ENCODE measurements around the gene MYO1E.

Gene MYO1E

DNA sequence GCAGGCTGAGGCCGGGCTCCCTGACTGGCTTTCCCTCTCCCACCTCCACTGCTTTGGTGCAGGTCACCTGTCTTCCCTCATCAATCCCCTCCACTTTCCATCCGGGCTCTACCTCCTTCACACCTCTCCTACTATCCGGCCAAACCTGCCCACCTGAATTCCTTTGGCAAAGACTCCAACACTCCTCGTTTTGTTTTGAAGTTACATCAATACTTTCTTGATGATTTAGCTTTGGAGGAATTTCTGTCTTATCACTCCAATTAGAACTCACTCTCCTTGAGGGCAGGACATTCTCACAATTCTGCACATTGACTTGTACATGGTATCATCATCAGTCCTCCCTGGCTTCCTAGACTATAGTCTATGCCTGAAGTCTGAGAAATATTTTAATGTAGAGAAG is 145.7 kb downstream of the MYO1E start:
- DNase-seq, result no peak

DNA sequence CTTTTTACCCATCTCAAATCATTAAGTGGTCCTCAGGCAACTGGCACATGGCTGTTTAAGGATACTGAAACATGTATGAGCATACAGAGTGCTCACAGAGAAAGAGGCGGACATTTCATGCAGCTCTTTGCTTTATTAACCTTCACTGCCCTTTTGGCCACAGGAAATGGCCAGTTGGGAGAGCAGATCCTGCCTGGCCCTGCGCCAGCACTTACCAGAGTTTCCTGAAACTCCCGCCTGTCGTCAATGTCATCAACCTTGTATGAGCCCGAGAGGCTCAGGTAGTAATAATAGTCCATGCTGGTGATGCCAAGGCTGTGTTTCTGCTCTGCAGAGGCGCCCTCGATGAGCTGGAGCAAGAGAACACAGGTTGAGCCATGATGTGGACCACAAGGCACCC is 148.2 kb downstream of the MYO1E start:
- no peak for DNase-seq

DNA sequence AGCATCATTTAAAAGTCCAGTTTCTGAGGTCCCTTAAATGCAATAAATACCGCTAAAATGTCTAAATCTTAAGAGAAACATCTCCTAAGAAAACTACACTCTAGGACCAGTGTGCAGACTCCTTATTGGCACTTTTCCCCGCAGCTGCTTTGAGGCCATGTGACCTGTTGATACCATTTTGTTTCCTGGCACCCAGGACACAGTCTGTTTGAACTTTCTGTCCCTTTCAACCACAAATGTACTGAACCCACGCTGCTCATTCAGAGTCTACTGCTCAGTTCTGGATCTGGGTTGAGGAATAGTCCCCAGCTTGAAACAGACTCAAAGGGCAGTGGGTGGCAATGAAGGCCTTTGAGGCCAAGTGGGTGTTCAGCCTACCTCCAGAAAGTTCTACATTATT is 148.9 kb downstream of the MYO1E start:
- no peak for DNase-seq

DNA sequence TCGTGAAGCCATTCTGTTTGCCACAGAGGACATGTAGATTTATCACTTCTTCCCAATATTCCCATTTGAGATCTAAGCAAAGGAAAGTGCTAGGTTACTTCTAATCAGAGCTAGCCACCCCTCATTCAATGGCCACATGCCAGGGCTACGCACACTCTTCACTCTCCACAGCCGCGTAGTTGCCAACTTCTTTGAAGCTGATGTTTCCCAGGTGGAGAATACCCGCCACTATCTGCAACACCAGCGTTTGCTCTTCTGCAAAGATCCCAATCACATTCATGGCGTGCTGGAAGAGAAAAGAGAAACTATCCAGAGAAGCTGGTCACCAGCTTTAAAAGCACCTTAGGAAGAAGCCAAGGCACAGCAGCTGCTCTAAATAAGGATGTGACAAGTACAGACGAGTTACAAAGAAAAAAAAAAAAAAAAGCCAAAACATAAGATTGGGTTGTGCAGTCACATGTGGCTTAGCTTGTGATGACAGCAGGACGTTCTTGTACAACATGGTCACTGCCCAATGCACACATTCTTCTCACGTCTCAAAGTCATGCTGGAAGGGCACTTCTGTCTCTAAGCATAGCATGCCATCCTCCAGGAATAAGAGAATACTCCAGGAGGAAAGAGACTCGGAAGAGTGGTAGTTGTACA is 149.6 kb downstream of the MYO1E start:
- peak in 1 of 2 donors; percentile 17 for DNase-seq

DNA sequence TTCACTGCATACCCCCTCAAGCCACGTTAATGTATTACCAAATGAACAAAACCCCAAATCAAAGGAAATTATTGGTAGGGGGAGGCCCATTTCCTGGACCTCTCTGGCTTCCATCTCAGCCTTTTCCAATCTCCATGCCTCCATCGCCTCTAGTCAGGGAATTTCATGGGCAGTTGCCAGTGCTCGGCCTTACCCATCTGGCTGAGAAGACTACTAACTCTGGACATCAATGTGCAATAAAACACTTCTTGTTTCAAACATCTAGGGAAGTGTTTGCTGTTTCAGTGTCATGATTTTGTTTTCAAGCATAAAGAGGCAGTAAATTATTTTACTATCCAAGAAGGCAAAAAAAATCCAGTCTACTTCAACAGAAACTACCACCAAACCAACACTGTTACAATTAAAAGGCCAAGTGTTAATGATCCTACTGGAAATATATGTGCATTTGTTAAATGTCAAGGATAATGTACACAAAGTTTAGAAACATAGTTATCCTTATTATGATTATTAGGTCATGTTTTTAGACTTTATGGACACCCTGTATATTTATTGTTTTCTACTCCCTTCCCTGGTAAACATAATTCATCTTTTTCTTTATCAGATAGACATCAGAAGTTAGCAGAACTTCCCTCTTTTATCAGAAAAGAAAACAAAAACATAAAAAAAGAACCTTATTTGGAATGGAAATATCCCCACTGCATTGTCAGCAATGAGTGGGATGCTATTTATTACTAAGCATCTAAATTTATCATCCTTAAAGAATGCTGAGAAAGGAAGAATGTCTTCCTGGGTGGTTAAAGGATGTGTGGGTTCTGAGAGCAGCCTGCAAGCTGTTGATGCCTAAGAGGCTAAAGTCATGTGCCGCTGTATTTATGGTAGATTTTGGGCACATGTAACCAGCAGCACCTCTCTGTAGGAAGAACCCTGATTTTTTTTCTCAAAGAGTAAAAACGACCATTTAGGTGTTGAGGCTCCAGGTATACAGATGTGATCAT is 150.9 kb downstream of the MYO1E start:
- DNase-seq, result peak; percentile 80 to 82

DNA sequence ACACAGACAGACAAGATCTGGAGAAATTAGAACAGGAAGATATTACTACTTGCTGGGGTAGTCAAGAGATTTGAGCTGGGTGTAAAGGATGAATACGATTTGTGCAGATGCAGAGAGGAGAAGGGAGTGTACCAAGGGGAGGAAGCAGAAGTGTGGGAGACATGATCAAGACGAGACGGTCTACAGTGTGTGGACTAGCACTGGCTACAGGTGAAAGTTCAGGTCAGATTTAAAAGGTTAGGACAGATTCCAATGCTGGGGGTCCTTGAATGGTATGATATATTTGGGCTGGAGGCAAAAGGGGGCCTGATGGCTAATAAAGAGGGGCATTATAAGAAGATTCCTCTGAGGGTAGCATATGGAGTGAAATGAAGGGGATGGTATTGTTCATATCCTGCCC is 154.0 kb downstream of the MYO1E start:
- no peak for DNase-seq

DNA sequence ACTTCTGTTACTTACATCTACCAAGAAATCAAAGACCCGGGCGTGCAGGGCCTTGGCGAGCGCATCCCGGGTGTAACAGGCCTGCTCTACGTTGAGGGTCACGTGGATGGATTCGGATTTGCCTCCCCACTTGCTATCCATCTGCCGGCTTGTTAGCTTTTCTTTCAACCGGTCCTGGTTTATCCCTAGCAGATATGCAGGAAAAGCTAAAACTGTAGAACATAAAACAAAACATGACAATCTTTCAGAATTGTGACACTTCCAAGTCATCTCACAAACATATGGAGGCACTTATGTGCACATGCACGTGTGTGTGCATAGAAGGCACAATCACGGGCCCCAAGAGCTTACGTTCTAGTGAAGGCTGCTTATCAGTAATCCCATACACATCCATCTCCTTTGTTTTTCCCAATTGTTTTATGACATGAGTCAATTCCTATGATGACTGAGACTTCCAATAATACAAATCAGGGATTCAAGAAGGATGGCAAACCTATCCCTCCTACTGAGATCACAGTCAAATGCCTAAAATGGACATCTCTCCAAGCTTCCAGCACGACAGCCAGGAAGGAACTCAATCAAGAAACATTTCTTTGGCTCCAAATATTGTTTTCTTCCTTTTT is 154.7 kb downstream of the MYO1E start:
- no peak for DNase-seq

DNA sequence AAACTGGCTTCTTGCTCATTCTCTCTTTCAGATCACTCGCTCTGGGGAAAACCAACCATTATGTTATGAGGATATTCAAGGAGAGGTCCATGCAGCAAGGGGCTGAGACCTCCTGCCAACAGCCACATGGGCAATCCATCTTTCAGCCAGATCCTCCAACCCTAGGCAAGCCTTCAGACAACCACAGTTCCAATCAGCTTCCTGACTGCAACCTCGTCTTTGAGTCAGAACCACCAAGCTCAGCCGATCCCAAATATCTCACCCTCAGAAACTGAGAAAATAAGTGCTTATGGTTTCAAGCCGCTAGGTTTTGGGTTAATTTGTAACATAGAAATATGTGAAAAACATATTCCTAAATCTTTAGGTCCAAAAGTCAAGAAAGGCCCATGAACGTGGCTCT is 155.8 kb downstream of the MYO1E start:
- no peak for DNase-seq

DNA sequence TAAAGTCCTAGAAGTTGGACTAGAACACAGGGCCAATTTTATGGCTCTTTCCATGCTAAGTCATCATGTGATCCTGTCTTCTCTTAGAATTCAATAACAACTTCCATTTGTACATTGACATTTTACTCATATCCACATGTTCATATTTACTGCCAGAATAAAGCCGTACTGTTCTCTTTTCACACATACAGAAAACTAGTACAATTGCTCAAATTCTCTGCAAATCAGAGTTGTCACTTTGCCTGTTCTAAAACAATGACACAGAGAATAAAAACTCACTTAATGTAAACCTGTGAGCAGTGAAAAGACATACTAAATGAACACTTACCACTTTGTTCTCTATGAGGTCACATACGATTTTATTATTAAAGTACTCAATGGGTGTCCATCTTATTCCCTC is 162.5 kb downstream of the MYO1E start:
- DNase-seq, result no peak

DNA sequence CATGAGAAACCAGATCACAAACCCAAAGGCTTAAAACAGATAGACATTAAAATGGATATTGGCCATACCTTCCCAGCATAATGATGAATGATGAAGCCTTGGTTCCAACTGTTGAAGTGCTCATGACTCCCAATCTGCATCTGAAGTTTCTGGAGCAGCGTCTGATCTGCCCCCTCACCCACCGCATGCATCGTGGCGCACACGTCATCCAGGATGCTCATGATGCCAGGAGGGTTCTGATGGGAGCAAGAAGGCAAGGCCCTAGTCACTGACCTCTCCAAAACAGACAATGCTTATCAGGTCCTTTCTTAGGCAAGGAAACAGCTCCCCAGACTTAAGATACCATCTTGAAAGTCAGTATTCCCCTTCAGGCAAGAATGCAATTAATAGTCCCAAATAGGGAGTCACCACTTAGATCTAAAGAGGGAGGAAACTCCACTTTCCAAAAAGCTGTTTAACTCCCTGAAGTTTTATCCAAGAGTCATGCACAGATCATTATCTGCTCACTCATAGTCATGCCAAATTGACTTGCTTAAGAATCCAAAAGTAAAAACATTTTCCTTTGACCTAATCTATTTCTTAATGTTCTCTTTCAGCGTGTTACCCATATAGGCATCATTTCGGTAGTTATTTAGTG is 163.9 kb downstream of the MYO1E start:
- no peak for DNase-seq

DNA sequence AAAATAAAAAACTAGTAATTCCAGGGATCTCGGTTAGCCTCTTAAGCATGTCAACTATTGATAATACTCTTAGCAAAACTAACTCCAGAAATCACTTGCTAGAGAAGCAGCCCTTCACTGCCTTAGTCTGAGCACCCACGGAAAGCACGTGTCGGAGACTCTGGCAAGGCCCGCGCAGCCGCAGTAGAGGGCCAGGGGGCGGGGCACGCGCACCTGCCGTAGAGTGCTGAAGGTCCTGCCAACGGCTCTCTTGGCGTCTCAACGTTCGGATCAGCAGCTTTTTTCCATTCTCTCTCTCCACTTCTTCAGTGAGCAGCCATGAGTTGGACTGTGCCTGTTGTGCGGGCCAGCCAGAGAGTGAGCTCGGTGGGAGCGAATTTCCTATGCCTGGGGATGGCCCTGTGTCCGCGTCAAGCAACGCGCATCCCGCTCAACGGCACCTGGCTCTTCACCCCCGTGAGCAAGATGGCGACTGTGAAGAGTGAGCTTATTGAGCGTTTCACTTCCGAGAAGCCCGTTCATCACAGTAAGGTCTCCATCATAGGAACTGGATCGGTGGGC is 166.0 kb downstream of the MYO1E start, which contains the start of gene LDHAL6B:
Gene LDHAL6B (plus strand): TSS at position 221 of the 561 bp plus-strand sequence. CDS start 98 bp downstream, at position 319.
- DNase-seq, result no peak

DNA sequence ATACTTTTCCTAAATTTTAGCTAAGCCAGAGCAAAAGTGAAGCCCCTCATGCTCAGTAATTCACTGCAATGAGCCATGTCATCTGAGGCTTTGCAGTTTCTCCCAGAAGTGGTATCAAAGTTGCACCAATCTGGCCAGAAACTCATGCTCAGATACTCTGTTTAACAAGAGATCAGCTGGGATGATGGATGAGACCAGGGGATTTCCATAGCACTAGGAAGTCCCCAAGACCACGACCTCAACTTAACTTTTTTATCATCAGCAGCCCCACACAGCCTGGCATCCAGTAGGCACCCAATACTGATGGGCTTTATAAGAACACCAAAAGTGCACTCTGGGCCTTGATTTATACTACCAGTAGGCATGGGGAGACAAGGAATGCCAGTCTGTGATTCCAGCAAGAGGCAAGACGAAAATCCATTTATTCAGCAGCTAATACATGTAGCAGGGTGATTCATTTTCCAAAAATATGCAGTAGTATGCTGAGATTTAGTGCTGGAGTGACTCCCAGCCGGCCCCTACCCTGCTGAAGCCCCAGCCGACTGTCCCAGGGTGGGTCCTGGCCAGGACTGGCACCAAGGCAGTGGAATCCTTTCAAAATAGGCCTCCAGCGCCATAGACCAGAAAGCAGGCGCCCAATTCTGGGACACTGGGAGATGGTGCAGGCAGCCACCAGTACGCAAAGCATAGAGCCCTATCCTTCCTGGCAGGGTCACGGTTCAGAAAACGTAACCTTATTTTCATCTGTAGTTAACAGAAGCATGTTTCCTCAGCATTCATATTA is 166.6 kb downstream of the MYO1E start:
- DNase-seq, result peak in 1 of 2 donors; percentile 4

DNA sequence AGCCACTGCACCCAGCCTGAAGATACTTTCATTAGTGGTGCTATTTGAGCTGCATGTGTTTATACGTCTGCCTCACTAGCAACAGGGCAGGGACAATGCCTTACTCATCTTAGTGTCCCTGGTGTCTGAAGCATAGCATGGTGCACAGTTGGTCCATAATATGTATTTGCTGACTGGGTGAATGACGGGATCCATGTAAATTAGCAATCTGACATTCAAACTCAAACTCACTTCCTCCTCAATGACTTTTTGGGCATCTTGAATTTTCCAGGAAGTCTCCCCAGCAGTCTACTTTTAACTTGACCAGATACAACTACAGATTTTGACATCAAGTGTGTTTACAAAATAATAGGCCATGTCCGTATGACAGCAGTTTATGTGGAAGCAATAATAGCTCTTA is 169.0 kb downstream of the MYO1E start:
- DNase-seq, result peak; percentile 19 to 42

DNA sequence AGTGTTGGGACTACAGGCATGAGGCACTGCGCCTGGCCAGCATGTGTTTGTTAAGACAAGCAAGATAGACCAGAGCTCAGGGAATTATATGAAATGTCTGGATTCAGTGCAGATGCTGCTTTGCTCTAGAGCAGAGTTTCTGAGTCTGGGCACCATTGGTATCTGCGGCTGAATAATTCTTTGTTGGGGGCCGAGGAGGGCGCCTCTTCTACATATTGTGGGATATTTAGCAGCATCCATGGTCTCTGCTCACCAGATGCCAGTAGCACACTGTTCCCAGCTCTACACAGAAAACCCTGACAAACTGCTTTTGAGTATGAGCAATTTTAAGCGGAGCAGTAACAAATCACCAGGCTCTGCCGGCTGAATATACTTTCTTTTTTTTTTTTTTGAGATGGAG is 169.7 kb downstream of the MYO1E start:
- no peak for DNase-seq

DNA sequence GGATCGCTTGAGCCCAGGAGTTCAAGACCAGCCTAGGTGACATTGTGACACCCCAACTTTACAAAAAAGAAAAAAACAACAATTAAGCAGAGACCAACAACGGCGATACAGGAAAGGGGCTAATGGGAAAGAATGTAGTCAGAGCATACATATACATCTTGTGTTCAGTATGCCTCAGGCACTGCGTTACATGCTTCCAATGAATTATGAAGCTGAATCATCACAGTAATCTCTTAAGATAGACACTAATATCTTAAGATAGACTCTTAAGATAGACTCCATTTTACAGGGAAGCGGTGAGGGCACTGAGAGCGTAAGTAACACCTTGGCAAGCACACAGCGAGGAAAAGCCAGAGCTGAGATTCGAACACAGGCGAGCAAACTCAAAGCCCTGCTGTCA is 172.1 kb downstream of the MYO1E start:
- no peak for DNase-seq

DNA sequence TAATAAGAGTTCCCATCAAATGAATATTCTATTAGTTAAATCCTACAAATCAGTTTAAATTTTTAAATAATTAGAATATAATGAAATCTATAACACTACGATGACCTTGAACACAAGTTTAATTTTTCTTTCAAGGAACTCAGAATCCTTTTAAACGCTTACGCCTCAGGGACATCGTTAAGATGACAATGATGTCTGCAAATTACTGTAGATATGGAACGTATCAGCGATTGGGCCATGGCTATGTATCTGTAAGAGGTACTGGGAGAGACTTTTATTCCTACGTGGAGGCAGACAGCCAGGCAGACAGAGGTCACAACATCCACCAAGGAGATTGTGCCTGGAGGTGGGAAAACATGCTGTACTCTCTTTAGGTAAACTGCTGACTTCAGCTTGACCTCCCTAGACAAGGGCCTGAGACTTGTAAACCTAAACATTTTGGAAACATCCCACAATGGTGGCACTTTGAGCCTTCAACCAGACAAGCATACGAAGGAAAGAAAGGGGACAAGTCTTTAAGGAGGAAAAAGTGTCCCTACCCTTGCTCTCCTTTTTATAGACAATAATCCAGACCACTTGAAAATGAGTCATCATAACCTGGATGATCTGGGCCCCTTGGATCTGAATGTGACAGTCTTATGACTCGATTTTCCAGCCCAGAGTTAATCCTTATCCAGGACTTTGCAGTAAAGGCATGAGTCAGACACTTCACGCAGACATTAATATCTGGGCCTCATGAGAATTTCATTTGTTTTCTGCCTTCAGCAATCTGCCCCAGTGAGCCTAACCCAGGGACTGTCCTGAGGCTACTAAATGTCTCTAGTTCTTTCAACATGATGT is 172.8 kb downstream of the MYO1E start:
- DNase-seq, result no peak

DNA sequence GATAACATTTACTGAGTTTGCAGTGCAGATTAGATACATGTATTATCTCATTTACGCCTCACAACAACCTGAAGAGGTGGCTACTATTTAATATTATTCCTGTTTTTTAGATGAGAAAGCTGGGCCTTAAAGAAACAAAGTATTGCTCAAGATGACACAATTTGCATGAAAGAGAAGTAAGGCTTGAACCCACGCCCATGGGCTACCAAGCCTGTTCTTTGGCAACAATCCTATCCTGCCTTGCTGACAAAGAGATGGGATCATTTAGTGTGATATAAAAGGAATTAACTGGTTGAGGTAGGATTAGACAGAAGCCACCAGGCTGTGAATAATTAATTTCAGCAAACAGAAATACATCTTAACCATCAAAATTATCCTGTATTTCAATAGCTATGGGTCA is 175.2 kb downstream of the MYO1E start:
- peak; percentile 72 to 84 for DNase-seq

DNA sequence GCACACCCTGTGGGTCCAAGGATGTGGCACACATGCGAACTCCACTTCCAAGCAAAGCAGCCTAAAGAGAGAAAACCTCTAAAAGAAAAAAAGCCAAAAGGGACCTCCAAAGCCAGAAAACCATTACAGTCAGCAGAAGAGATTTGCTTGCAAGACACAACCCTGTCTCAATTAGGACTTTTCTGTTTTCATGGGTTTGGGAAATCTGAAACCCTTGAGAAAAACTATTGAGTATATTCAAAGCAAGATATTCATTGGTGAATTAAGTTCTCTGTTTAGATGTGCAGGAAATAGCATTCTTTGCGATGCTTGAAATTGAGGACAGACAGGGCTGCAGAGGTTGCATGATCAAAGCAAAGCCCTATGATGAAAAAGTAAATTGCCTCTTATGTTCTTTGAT is 176.3 kb downstream of the MYO1E start:
- DNase-seq, result no peak

DNA sequence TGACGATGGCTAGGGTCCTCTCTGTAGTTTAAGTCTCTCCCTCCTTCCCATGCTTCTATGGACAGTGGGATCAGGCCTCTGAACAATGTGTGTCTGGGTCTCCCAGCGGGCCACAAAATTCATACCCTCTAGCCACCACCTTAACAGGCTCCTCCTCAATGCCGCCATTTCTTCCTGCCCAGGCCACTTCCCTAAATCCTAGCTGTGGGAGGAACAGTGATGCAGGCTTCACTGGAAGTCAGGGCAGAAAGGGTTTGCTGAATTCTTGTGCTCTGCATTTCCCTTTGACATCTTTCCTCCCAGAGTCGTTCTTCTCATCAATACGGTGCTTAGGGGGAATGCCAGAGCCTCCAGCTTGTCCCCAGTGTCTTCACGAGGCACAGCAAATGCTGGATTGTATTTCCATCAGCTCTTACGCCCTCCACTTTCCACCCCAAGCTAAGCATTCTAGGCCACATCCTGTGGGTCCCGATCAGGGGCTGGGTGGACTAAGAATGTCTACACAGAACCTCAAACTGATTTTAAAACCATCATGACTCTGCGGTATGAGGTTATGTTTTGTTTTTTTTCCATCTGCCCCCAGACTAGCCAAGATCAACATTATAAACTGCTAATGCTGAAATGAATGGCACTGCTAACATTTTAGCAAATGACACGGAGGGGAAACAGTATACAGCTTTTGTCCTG is 177.9 kb downstream of the MYO1E start:
- peak; percentile 11 to 49 for DNase-seq

DNA sequence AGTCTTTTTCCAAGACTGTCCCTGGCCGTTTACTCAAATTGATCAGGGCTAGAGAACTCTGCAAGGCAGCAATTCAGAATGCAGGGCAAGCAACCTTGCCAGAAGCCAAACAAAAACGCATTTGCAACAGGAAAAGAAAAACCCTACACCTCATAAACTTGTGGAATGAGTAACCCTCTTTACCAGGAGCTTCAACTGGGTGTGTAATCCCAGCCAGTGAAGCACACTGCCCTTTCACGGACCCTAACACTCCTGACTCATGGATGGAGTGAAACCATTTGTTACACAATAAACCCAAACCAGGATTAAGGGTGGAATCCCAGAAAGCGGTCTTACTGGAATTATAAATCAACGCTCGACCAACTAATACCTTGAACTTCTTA is 180.8 kb downstream of the MYO1E start:
- no peak for DNase-seq
